OCI-LY7 (cell line): Measurements from ENCODE around the gene RCSD1. TPM values are rescaled to one million over a fixed set of nuclear protein-coding genes. Genes with fewer than 3 reads are reported as not detected.
A peak's percentile ranks its signal among the peaks of the same experiment; 100 is the strongest.

Experiments
- BruUV-seq: library from RNA; stranded (reverse); fragments of 400-500 nt; replicated peaks from 2 replicates; lab custom pipeline; 2021; lab: Mats Ljungman, UMichigan
- CTCF ChIA-PET: fragments of 300-600 bp; sonication (Branson Sonifier 250); formaldehyde crosslinking; loops from one replicate; lab custom pipeline; 2022; ENCODE audit warnings: antibody characterized with exemption; ENCODE audit not compliant: unreplicated experiment; lab: Charles Lee
- POLR2A ChIA-PET: fragments of 300-600 bp; sonication (Branson Sonifier 250); formaldehyde crosslinking; loops from one replicate; lab custom pipeline; 2022; ENCODE audit warnings: antibody characterized with exemption; lab: Charles Lee
- DNase-seq: peaks from one replicate; pipeline ENCODE4 v3.0.0-alpha.2; 2015; ENCODE audit warnings: low spot score
- H2AFZ ChIP-seq: fragments of 200-600 bp; sonication (generic), shearing (Covaris generic); 2 replicates; pipeline ENCODE4 v1.6.1; 2014; ENCODE audit warnings: mild to moderate bottlenecking, antibody characterized with exemption, low read length, moderate library complexity
- H3K27ac ChIP-seq: fragments of 200-600 bp; sonication (generic); 2 replicates; pipeline ENCODE4 v1.5.1; 2014; ENCODE audit warnings: mixed run types, low read depth, mild to moderate bottlenecking, moderate library complexity, low read length, inconsistent platforms; ENCODE audit not compliant: poor library complexity, severe bottlenecking
- H3K36me3 ChIP-seq: fragments of 200-600 bp; sonication (generic); 2 replicates; pipeline ENCODE4 v1.6.1; 2014; ENCODE audit warnings: mild to moderate bottlenecking, antibody characterized with exemption, low read length, moderate library complexity, mixed read lengths; ENCODE audit not compliant: insufficient read depth
- H3K4me1 ChIP-seq: fragments of 200-600 bp; sonication (generic); 2 replicates; pipeline ENCODE4 v1.5.1; 2014; ENCODE audit warnings: mild to moderate bottlenecking, low read length; ENCODE audit not compliant: insufficient read depth, poor library complexity, severe bottlenecking
- H3K4me2 ChIP-seq: fragments of 200-600 bp; sonication (generic); 2 replicates; pipeline ENCODE4 v1.6.1; 2014; ENCODE audit warnings: mild to moderate bottlenecking, low read length
- H3K4me3 ChIP-seq: fragments of 200-600 bp; sonication (generic); 2 replicates; pipeline ENCODE4 v1.5.1; 2014; ENCODE audit warnings: mild to moderate bottlenecking, low read depth, low read length; ENCODE audit not compliant: poor library complexity, severe bottlenecking
- H3K79me2 ChIP-seq: fragments of 200-600 bp; sonication (generic); 2 replicates; pipeline ENCODE4 v1.6.1; 2016; ENCODE audit warnings: low read depth, mild to moderate bottlenecking, low read length, moderate library complexity, mixed read lengths; ENCODE audit not compliant: insufficient read depth
- H3K9me2 ChIP-seq: fragments of 200-600 bp; sonication (generic); 2 replicates; pipeline ENCODE4 v1.6.1; 2016; ENCODE audit warnings: mild to moderate bottlenecking, low read length, mixed read lengths; ENCODE audit not compliant: insufficient read depth
- H3K9me3 ChIP-seq: fragments of 200-600 bp; sonication (generic); 2 replicates; pipeline ENCODE4 v1.6.1; 2014; ENCODE audit warnings: mild to moderate bottlenecking, mixed run types, low read length, mixed read lengths
- H4K20me1 ChIP-seq: fragments of 200-600 bp; sonication (generic); 2 replicates; pipeline ENCODE4 v1.6.1; 2014; ENCODE audit warnings: mild to moderate bottlenecking, antibody characterized with exemption, low read length, moderate library complexity, mixed read lengths; ENCODE audit not compliant: insufficient read depth
- EZH2phosphoT487 ChIP-seq: fragments of 200-600 bp; sonication (generic); IDR thresholded peaks from 2 replicates; pipeline ENCODE4 v1.6.1; 2018; ENCODE audit warnings: low read depth, borderline replicate concordance, mild to moderate bottlenecking, mixed run types, antibody characterized with exemption, low read length, moderate library complexity, mixed read lengths
- intact Hi-C: fragments of 100-400 bp; cut with micrococcal nuclease; formaldehyde crosslinking; loops from one replicate; pipeline ENCODE4 v1.10.0; 2022; ENCODE audit not compliant: unreplicated experiment
- total RNA-seq, 2 experiments: library from RNA; depleted of rRNA in 1 of 2; stranded (reverse); fragments of >200 nt in 1 of 2; shearing (Covaris generic) in 1 of 2; gene quantifications; 2 replicates each; pipeline ENCODE4 v1.2.3, GENCODE V29; 2014 to 2022
- TF ChIP-seq, protein P1 (sequence below): fragments of 200-600 bp; sonication (generic); conservative IDR thresholded peaks from 2 replicates; pipeline ENCODE4 v1.5.1; 2014; ENCODE audit warnings: mild to moderate bottlenecking, antibody characterized with exemption, low read length, moderate library complexity, mixed read lengths

Gene RCSD1
- total RNA-seq, 2 experiments from 2014 or later, result 161 to 164 TPM

DNA sequence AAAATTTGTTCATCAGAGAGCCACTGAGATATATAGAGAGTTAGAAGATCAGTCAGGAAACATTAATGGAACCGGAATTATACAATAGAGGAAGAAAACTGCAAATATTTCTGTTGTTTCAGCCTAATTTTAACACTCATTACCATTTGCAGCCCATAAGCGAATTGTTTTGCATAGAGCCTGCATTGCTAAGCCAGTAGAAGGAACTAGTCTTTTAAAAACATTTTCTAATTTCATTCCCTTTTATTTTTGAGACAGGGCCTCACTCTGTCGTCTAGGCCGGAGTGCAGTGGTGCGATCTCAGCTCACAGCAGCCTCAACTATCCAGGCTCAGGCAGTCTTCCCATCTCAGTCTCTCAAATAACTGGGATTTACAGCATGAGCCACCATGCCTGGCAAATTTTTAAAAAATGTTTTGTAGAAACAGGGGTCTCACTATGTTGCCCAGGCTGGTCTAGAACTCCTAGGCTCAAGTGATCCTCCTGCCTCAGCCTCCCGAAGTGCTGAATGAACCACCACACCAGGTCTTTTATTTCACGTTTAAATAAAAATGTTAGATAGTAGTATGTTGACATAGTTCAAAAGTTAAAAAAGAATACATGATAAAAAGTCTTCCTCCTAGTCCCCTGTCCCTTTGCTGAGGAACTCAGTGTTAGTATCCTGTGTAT lies 117.1 kb downstream of the RCSD1 start:
- POLR2A ChIA-PET, result no interaction called here
- Histone ChIP-seq H3K9me2 (no peaks in the 10 kb centered on the region), H3K27ac (no peak overlapping the region), H2AFZ (no peak overlapping the region), H3K36me3 (peaks cover 6% of the 10 kb centered on the region; the same call in 1 of the 2 replicates), H4K20me1 (peaks cover 3% of the 10 kb centered on the region; the same call in 1 of the 2 replicates), H3K4me2 (peak overlapping the region; percentile 23; the same call in 1 of the 2 replicates), H3K4me3 (no peak overlapping the region), H3K9me3 (no peaks in the 10 kb centered on the region), H3K4me1 (peaks cover 57% of the 10 kb centered on the region), H3K79me2 (peaks cover 50% of the 10 kb centered on the region)
- CTCF ChIA-PET, result interaction anchor here (0.5 kb wide), 1 partner anchor 212 kb away, joined by 4 read pairs; no protein-coding TSS in a partner anchor
- DNase-seq, result no peak
- intact Hi-C loops, result no loop called here
- TF ChIP-seq, protein P1, sequence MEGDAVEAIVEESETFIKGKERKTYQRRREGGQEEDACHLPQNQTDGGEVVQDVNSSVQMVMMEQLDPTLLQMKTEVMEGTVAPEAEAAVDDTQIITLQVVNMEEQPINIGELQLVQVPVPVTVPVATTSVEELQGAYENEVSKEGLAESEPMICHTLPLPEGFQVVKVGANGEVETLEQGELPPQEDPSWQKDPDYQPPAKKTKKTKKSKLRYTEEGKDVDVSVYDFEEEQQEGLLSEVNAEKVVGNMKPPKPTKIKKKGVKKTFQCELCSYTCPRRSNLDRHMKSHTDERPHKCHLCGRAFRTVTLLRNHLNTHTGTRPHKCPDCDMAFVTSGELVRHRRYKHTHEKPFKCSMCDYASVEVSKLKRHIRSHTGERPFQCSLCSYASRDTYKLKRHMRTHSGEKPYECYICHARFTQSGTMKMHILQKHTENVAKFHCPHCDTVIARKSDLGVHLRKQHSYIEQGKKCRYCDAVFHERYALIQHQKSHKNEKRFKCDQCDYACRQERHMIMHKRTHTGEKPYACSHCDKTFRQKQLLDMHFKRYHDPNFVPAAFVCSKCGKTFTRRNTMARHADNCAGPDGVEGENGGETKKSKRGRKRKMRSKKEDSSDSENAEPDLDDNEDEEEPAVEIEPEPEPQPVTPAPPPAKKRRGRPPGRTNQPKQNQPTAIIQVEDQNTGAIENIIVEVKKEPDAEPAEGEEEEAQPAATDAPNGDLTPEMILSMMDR, result no peak
- no peak for TF ChIP-seq EZH2phosphoT487
- no TSS peak for BruUV-seq

- H3K79me2 ChIP-seq, result peaks cover 58% of the 10 kb centered on the region
- H3K9me2 ChIP-seq, result no peaks in the 10 kb centered on the region
- no peak overlapping the region for H3K4me3 ChIP-seq
- POLR2A ChIA-PET, result interaction anchor here (1.0 to 1.6 kb wide), 2 partner anchors 8 to 27 kb away, joined by 4 to 9 read pairs; no protein-coding TSS in a partner anchor
- H3K36me3 ChIP-seq, result peaks cover 6% of the 10 kb centered on the region; the same call in 1 of the 2 replicates
- intact Hi-C loops, result no loop called here
- H3K4me2 ChIP-seq, result no peak overlapping the region
- peaks cover 3% of the 10 kb centered on the region; the same call in 1 of the 2 replicates for H4K20me1 ChIP-seq
- BruUV-seq, result no TSS peak
- no peak overlapping the region for H3K27ac ChIP-seq
- no peak overlapping the region for H2AFZ ChIP-seq
- no peak for DNase-seq
- TF ChIP-seq, protein P1, result no peak
- CTCF ChIA-PET, result no interaction called here
- H3K4me1 ChIP-seq, result peaks cover 66% of the 10 kb centered on the region
- H3K9me3 ChIP-seq, result no peaks in the 10 kb centered on the region
Measured at GRCh38 chr1:167747988-167748387, 118.0 kb downstream of the RCSD1 start.

DNA sequence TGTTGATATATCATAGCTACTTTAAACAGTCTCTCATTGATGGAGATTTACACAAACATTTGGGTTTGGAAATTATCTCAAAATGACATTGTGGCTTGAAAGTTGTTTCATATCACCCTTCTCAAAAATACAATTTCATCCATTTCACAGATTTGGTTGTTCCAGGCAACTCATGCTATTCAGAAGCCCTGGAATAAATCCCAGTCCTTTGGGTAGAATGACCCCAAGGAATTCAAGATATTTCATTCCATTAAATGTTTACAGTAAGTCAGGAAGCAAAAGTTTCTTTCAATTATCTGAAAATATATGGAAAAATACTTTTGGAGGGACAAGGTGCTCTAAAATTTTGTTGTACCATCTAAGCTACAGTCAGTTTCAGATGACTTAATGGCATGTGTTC lies 118.9 kb downstream of the RCSD1 start:
- POLR2A ChIA-PET, result interaction anchor here (0.6 to 1.8 kb wide), 5 partner anchors 9 to 33 kb away, joined by 4 to 9 read pairs (median 4); no protein-coding TSS in a partner anchor
- Histone ChIP-seq H3K79me2 (peaks cover 56% of the 10 kb centered on the region), H3K4me2 (no peak overlapping the region), H3K27ac (no peak overlapping the region), H4K20me1 (peaks cover 3% of the 10 kb centered on the region; the same call in 1 of the 2 replicates), H3K4me1 (peaks cover 74% of the 10 kb centered on the region), H2AFZ (no peak overlapping the region), H3K9me3 (no peaks in the 10 kb centered on the region), H3K36me3 (peaks cover 6% of the 10 kb centered on the region; the same call in 1 of the 2 replicates), H3K9me2 (no peaks in the 10 kb centered on the region), H3K4me3 (no peak overlapping the region)
- intact Hi-C loops, result no loop called here
- no TSS peak for BruUV-seq
- TF ChIP-seq, protein P1, result no peak
- no peak for TF ChIP-seq EZH2phosphoT487
- CTCF ChIA-PET, result no interaction called here
- DNase-seq, result no peak
